Memory B cell (primary cell): ENCODE measurements around the gene IFI16.

Source experiments
- ATAC-seq: fragments of 150-1000 bp; cut with Tn5 transposase; 2 replicates; pipeline ENCODE4 v1.10.0; 2021; ENCODE audit warnings: low read depth, mild to moderate bottlenecking, moderate library complexity
- DNase-seq, 2 donors: peaks; one replicate each; pipeline ENCODE4 v3.0.0; 2022; ENCODE audit warnings: low spot score in 2 of 2
- H3K27ac Mint-ChIP-seq: one replicate; pipeline ENCODE4 v1.8.0; 2022; ENCODE audit warnings: mild to moderate bottlenecking, moderate library complexity, mixed read lengths
- H3K27me3 Mint-ChIP-seq: one replicate; pipeline ENCODE4 v1.8.0; 2022; ENCODE audit warnings: mixed read lengths
- H3K36me3 Mint-ChIP-seq: one replicate; pipeline ENCODE4 v1.8.0; 2022; ENCODE audit warnings: mild to moderate bottlenecking, mixed read lengths
- H3K4me1 Mint-ChIP-seq: one replicate; pipeline ENCODE4 v1.8.0; 2022; ENCODE audit warnings: mixed read lengths
- H3K4me3 Mint-ChIP-seq: one replicate; pipeline ENCODE4 v1.8.0; 2022; ENCODE audit warnings: mild to moderate bottlenecking, moderate library complexity, mixed read lengths
- H3K9me3 Mint-ChIP-seq: one replicate; pipeline ENCODE4 v1.8.0; 2022; ENCODE audit warnings: mixed read lengths

IFI16 gene

GRCh38 chr1:159009704-159010361 is at the start of gene IFI16:
Gene IFI16 (plus strand): TSS chr1:159009907. CDS start chr1:159014681, 4,774 bp downstream.
- Mint-ChIP-seq H3K4me3 (peak within 1 kb of the TSS; percentile 94), H3K9me3 (no peaks in the 10 kb centered on the region), H3K27me3 (no peaks in the 10 kb centered on the region), H3K4me1 (peaks cover 57% of the 10 kb centered on the region), H3K36me3 (peaks cover 19% of the 10 kb centered on the region), H3K27ac (peak within 1 kb of the TSS; percentile 86)
- ATAC-seq (peak; percentile 68), DNase-seq (peak in 1 of 2 donors; percentile 35)

DNA sequence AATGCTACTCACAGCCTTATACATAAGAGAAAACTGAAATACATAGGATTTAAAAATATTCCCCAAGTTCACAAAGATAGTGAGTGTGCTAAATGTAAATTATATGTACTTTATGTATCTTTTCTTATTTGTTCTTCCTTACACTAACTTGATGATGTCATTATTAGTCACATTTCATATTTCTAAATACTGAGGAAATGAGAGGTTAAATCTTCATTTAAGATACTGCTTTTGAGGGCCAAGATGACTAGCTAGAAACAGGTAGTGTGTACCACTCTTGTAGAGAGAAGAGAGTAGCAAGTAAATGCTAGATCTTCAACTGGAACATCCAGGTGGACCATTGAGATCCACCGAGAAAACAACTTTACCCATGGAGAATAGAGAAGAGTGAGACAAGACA is 48.5 kb upstream of the IFI16 start:
- Mint-ChIP-seq H3K4me1 (peaks cover 2% of the 10 kb centered on the region), H3K36me3 (peaks cover 16% of the 10 kb centered on the region), H3K9me3 (peaks cover 3% of the 10 kb centered on the region), H3K4me3 (no peak overlapping the region), H3K27me3 (no peaks in the 10 kb centered on the region), H3K27ac (no peak overlapping the region)
- ATAC-seq (no peak), DNase-seq (no peak)

DNA sequence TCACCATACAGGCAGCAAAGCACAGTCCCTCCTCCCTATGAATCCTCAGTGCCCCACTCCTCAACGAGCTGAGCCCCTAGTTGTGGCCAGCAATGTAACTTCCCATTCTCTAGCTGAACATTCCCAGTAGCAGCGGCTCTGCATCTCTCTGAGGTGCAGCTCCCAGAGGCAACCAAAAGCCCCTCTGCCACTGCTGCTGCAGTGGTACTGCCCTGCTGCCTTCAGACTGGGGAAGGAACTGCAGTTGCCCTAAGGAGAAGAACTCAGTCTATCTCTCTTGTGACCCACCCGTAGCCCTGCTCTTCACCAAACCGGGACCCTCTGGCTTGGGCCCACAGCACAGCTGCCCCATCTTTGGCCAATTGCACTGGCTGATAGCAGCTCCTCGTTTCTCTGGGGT is 46.7 kb upstream of the IFI16 start:
- DNase-seq (no peak), ATAC-seq (no peak)
- Mint-ChIP-seq H3K4me3 (no peak overlapping the region), H3K9me3 (peaks cover 3% of the 10 kb centered on the region), H3K27ac (no peak overlapping the region), H3K36me3 (peaks cover 17% of the 10 kb centered on the region), H3K27me3 (no peaks in the 10 kb centered on the region), H3K4me1 (peaks cover 2% of the 10 kb centered on the region)

DNA sequence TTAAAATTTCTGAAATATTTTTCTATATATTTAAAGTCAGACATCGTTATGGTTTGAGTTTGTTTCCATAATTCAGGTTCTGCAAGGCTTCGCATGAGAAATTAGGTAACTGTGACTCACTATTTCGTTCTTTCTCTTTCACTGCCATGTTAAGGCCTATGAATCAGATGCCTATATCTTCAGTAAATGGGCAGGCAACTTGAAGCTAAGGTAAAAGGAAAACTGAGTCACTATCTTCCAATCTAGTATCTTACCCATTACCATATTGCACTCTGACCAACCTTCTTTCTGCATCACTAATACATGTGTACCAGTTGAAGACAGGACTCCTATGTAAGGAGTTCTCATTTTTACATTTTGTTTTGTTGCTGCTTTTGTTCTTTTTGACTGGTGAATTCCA is 40.5 kb upstream of the IFI16 start:
- DNase-seq = no peak
- peaks cover 6% of the 10 kb centered on the region for H3K9me3 Mint-ChIP-seq
- H3K4me1 Mint-ChIP-seq = peaks cover 8% of the 10 kb centered on the region
- no peak for ATAC-seq
- H3K36me3 Mint-ChIP-seq = peaks cover 19% of the 10 kb centered on the region
- H3K4me3 Mint-ChIP-seq = no peak overlapping the region
- H3K27me3 Mint-ChIP-seq = no peaks in the 10 kb centered on the region
- no peak overlapping the region for H3K27ac Mint-ChIP-seq

- DNase-seq (no peak), ATAC-seq (no peak)
- Mint-ChIP-seq H3K27me3 (no peaks in the 10 kb centered on the region), H3K4me1 (peaks cover 8% of the 10 kb centered on the region), H3K27ac (peak overlapping the region; percentile 53), H3K36me3 (peaks cover 19% of the 10 kb centered on the region), H3K4me3 (no peak overlapping the region), H3K9me3 (peaks cover 6% of the 10 kb centered on the region)
Observed at GRCh38 chr1:158969855-158970254, 39.9 kb upstream of the IFI16 start.

GRCh38 chr1:158972841-158973240 is 36.9 kb upstream of the IFI16 start:
- DNase-seq = no peak
- Mint-ChIP-seq H3K4me1 (peaks cover 10% of the 10 kb centered on the region), H3K36me3 (peaks cover 16% of the 10 kb centered on the region), H3K27me3 (no peaks in the 10 kb centered on the region), H3K4me3 (no peak overlapping the region), H3K9me3 (peaks cover 3% of the 10 kb centered on the region), H3K27ac (peak overlapping the region; percentile 12)
- ATAC-seq = peak; percentile 72

- H3K4me3 Mint-ChIP-seq = no peak overlapping the region
Observed at GRCh38 chr1:158976219-158976618, 33.5 kb upstream of the IFI16 start.

DNA sequence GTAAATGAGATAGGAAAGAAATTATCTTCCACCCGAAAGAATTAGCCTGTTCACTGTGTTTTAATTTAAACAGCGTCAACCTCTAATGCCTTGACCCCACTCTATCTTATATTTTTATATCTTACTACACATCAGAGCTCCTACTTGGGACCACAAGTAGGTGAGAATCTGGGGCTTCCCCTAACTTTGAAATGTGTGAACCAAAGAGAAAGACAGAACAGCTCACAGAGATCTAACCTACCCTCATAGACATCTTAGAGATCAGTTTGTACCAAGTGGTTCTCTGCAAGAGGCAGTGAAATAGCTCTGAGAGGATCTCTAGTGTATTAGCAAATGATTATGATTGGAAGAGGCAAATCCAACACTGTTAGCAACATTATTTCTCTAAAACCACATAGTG is 31.0 kb upstream of the IFI16 start:
- Mint-ChIP-seq H3K36me3 (peaks cover 35% of the 10 kb centered on the region), H3K4me3 (no peak overlapping the region)
- DNase-seq = no peak

More at GRCh38 chr1:158976219-158976618, 33.5 kb upstream of the IFI16 start:
- ATAC-seq = no peak
- peaks cover 20% of the 10 kb centered on the region for H3K36me3 Mint-ChIP-seq
- no peak for DNase-seq
- H3K27me3 Mint-ChIP-seq = no peaks in the 10 kb centered on the region
- H3K27ac Mint-ChIP-seq = peak overlapping the region; percentile 28
- peaks cover 5% of the 10 kb centered on the region for H3K9me3 Mint-ChIP-seq
- peaks cover 6% of the 10 kb centered on the region for H3K4me1 Mint-ChIP-seq

DNA sequence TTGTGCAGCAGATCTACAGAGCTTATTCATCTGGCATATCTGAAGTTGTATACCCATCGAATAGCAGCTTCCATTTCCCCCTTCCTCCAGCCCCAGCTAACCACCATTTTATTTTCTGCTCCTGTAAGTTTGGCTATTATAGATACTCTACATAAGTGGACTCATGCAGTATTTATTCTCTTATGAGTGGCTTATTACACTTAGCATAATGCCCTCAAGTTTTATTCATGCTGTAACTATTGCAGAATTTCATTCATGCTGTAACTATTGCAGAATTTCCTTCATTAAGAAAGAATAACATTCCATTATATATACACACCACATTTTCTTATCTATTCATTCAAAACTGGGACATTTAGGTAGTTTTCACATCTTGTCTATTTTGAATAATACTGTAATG is 30.5 kb upstream of the IFI16 start:
- H3K27ac Mint-ChIP-seq = no peak overlapping the region
- H3K4me3 Mint-ChIP-seq = no peak overlapping the region
- H3K4me1 Mint-ChIP-seq = peaks cover 4% of the 10 kb centered on the region
- peaks cover 35% of the 10 kb centered on the region for H3K36me3 Mint-ChIP-seq
- no peaks in the 10 kb centered on the region for H3K27me3 Mint-ChIP-seq
- DNase-seq = no peak
- ATAC-seq = no peak
- peaks cover 13% of the 10 kb centered on the region for H3K9me3 Mint-ChIP-seq

More for the DNA sequence above, 31.0 kb upstream of the IFI16 start:
- no peaks in the 10 kb centered on the region for H3K27me3 Mint-ChIP-seq
- peaks cover 4% of the 10 kb centered on the region for H3K4me1 Mint-ChIP-seq
- ATAC-seq = no peak
- no peak overlapping the region for H3K27ac Mint-ChIP-seq
- peaks cover 13% of the 10 kb centered on the region for H3K9me3 Mint-ChIP-seq

GRCh38 chr1:158983235-158983634 is 26.5 kb upstream of the IFI16 start:
- H3K27me3 Mint-ChIP-seq = no peaks in the 10 kb centered on the region
- no peak overlapping the region for H3K4me3 Mint-ChIP-seq
- ATAC-seq (no peak), DNase-seq (no peak)
- peaks cover 45% of the 10 kb centered on the region for H3K36me3 Mint-ChIP-seq
- H3K27ac Mint-ChIP-seq = no peak overlapping the region
- peaks cover 18% of the 10 kb centered on the region for H3K9me3 Mint-ChIP-seq
- H3K4me1 Mint-ChIP-seq = peaks cover 2% of the 10 kb centered on the region

DNA sequence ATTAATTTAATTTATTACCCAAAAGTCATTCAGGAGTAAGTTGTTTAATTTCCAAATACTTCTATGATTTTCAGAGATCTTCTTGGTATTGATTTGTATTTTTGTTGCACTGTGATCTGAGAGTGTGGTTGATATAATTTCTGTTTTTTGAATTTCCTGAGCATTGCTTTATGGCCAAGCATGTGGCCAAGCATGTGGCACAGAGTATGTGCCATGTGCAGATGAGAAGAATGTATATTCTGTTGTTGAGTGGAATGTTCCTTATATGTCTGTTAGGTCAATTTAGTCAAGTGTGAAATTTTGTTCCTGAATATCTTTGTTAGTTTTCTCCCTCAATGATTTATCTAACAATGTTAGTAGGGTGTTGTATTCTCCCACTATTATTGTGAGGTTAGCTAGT is 25.3 kb upstream of the IFI16 start:
- ATAC-seq = no peak
- no peaks in the 10 kb centered on the region for H3K4me1 Mint-ChIP-seq

DNA sequence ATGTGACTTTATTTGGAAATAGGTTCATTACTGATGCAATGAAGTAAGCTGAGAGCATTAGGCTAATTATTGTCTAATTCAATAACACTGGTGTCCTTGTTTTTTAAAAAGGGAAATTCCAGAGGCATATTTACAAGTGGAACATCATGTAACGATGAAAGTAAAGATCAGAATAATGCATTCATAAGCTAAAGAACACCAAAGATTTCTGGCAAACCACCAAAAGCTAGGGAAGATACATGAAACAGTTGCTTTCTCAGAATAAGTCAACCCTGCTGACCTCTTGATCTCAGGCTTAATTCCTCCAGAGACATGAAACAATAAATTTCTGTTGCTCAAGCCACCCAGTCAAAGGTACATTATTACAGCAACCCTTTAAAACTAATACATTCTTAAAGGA is 20.3 kb upstream of the IFI16 start:
- no peak overlapping the region for H3K27ac Mint-ChIP-seq
- peaks cover 44% of the 10 kb centered on the region for H3K36me3 Mint-ChIP-seq

More for the DNA sequence above, 25.3 kb upstream of the IFI16 start:
- Mint-ChIP-seq H3K27me3 (no peaks in the 10 kb centered on the region), H3K9me3 (peaks cover 19% of the 10 kb centered on the region), H3K27ac (no peak overlapping the region), H3K36me3 (peaks cover 44% of the 10 kb centered on the region), H3K4me3 (no peak overlapping the region)
- DNase-seq = no peak

DNA sequence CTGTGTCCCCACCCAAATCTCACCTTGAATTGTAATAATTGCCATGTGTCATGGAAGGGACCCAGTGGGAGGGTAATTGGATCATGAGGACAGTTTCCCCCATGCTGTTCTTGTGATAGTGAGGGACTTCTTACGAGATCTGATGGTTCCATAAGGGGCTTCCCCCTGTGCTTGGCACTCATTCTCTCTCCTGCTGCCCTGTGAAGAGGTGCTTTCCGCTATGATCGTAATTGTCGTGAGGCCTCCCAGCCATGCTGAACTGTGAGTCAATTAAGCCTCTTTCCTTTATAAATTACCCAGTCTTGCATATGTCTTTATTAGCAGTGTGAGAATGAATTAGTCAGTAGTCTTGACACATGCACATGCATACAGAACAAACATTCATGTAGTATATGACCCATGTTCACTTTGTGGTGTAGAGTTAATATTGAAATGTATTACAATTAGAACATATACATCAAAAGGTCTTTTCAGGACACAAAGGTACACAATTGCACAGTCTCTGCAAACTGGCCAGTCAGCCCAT is 16.9 kb upstream of the IFI16 start:
- no peak for ATAC-seq
- H3K36me3 Mint-ChIP-seq = peaks cover 31% of the 10 kb centered on the region

More for the DNA sequence above, 20.3 kb upstream of the IFI16 start:
- Mint-ChIP-seq H3K4me3 (no peak overlapping the region), H3K4me1 (peaks cover 3% of the 10 kb centered on the region), H3K27me3 (no peaks in the 10 kb centered on the region), H3K9me3 (peaks cover 22% of the 10 kb centered on the region)
- DNase-seq (no peak), ATAC-seq (no peak)

DNA sequence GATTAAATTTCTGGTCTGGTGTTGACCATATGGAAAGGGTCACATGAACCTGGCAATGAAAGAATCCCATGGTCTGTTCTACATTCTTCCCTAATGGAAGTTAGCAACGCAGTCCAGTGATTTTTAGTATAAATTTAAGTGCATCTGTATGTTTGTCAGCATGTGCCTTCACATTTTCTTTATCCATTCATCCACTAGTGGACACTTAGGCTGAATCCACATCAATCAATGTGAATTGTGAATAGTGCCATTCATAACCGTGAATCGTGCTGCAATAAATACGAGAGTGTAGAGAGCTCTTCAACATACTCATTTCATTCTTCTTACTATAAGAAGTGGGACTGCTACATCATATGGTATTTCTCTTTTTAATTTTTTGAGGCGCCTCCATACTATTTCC is 12.7 kb upstream of the IFI16 start:
- no peak for ATAC-seq

More for the DNA sequence above, 16.9 kb upstream of the IFI16 start:
- no peak for DNase-seq
- Mint-ChIP-seq H3K9me3 (peaks cover 16% of the 10 kb centered on the region), H3K4me1 (peaks cover 20% of the 10 kb centered on the region), H3K27me3 (no peaks in the 10 kb centered on the region), H3K4me3 (no peak overlapping the region), H3K27ac (no peak overlapping the region)

More for the DNA sequence above, 12.7 kb upstream of the IFI16 start:
- H3K27ac Mint-ChIP-seq = peak overlapping the region; percentile 31
- peaks cover 7% of the 10 kb centered on the region for H3K9me3 Mint-ChIP-seq
- H3K27me3 Mint-ChIP-seq = no peaks in the 10 kb centered on the region
- H3K36me3 Mint-ChIP-seq = peaks cover 17% of the 10 kb centered on the region
- peaks cover 26% of the 10 kb centered on the region for H3K4me1 Mint-ChIP-seq
- no peak for DNase-seq
- no peak overlapping the region for H3K4me3 Mint-ChIP-seq
